ENCODE results near the gene EVC2. TPM values are rescaled to one million over a fixed set of nuclear protein-coding genes. Genes with fewer than 3 reads are reported as not detected.

EVC2 gene
- total and polyA plus RNA-seq, 4 experiments from 2014 or later = 0.31 to 3.3 (median 2.0) TPM

GRCh38 chr4:5750052-5750945 lies 41.9 kb upstream of the EVC2 start:
- Histone ChIP-seq H3K36me3 (ENCODE audit: insufficient read depth, low read length) (no peaks in the 10 kb centered on the region), H3K4me1 (ENCODE audit: insufficient read depth, low read length) (no peaks in the 10 kb centered on the region), H3K27ac (ENCODE audit: low read depth, low read length) (no peak overlapping the region), H3K9me3 (ENCODE audit: control insufficient read depth in 1 of 2, low read length in 2 of 2) (no peaks in the 10 kb centered on the region), H3K4me3 (ENCODE audit: low read length in 2 of 2) (no peak overlapping the region), H3K27me3 (ENCODE audit: insufficient read depth, low read length) (no peaks in the 10 kb centered on the region)
- POLR2A ChIA-PET (ENCODE audit: partially characterized antibody) = no interaction called here
- Mint-ChIP-seq H3K9me3 (peaks cover 0 to 6% (median under 1%) of the 10 kb centered on the region in 8 donors), H3K36me3 (peaks cover 0 to 3% of the 10 kb centered on the region in 2 donors), H3K4me1 (no peaks in the 10 kb centered on the region), H3K27me3 (no peaks in the 10 kb centered on the region), H3K27ac (no peak overlapping the region), H3K4me3 (no peak overlapping the region)
- CTCF ChIA-PET (ENCODE audit: partially characterized antibody) = no interaction called here
- DNase-seq = no peak
- intact Hi-C loops (cut with micrococcal nuclease) = no loop called here

GRCh38 chr4:5749568-5749967 lies 41.2 kb upstream of the EVC2 start:
- no peaks in the 10 kb centered on the region for H3K27me3 Mint-ChIP-seq
- H3K4me1 Mint-ChIP-seq = no peaks in the 10 kb centered on the region
- H3K27ac ChIP-seq (ENCODE audit: low read depth, low read length) = no peak overlapping the region
- no peak overlapping the region for H3K27ac Mint-ChIP-seq
- no peaks in the 10 kb centered on the region for H3K36me3 ChIP-seq (ENCODE audit: insufficient read depth, low read length)
- peaks cover 0 to 3% of the 10 kb centered on the region in 2 donors for H3K36me3 Mint-ChIP-seq
- no peaks in the 10 kb centered on the region for H3K9me3 ChIP-seq (ENCODE audit: control insufficient read depth in 1 of 2, low read length in 2 of 2)
- no peak overlapping the region for H3K4me3 ChIP-seq (ENCODE audit: low read length in 2 of 2)
- H3K4me1 ChIP-seq (ENCODE audit: insufficient read depth, low read length) = no peaks in the 10 kb centered on the region
- ChIA-PET POLR2A (ENCODE audit: partially characterized antibody) (no interaction called here), CTCF (ENCODE audit: partially characterized antibody) (no interaction called here)
- no peak overlapping the region for H3K4me3 Mint-ChIP-seq
- DNase-seq = no peak
- intact Hi-C loops (cut with micrococcal nuclease) = no loop called here
- H3K27me3 ChIP-seq (ENCODE audit: insufficient read depth, low read length) = no peaks in the 10 kb centered on the region
- H3K9me3 Mint-ChIP-seq = peaks cover 0 to 6% (median under 1%) of the 10 kb centered on the region in 8 donors

- Mint-ChIP-seq H3K36me3 (no peaks in the 10 kb centered on the region), H3K27ac (no peak overlapping the region)
- POLR2A ChIA-PET (ENCODE audit: partially characterized antibody) = no interaction called here
Measured at GRCh38 chr4:5747738-5748375, 39.5 kb upstream of the EVC2 start.

GRCh38 chr4:5746829-5747737 lies 38.7 kb upstream of the EVC2 start:
- H3K36me3 Mint-ChIP-seq = no peaks in the 10 kb centered on the region
- H3K27ac Mint-ChIP-seq = no peak overlapping the region
- ChIA-PET POLR2A (ENCODE audit: partially characterized antibody) (no interaction called here), CTCF (ENCODE audit: partially characterized antibody) (no interaction called here)
- Histone ChIP-seq H3K27me3 (ENCODE audit: insufficient read depth, low read length) (no peaks in the 10 kb centered on the region), H3K36me3 (ENCODE audit: insufficient read depth, low read length) (no peaks in the 10 kb centered on the region), H3K4me1 (ENCODE audit: insufficient read depth, low read length) (no peaks in the 10 kb centered on the region), H3K4me3 (ENCODE audit: low read length in 2 of 2) (no peak overlapping the region), H3K9me3 (ENCODE audit: control insufficient read depth in 1 of 2, low read length in 2 of 2) (no peaks in the 10 kb centered on the region), H3K27ac (ENCODE audit: low read depth, low read length) (no peak overlapping the region)
- H3K9me3 Mint-ChIP-seq = peaks cover 0 to 6% (median under 1%) of the 10 kb centered on the region in 8 donors
- H3K4me1 Mint-ChIP-seq = no peaks in the 10 kb centered on the region
- no peaks in the 10 kb centered on the region for H3K27me3 Mint-ChIP-seq
- intact Hi-C loops (cut with micrococcal nuclease) = no loop called here
- H3K4me3 Mint-ChIP-seq = no peak overlapping the region
- no peak for DNase-seq

More at GRCh38 chr4:5747738-5748375, 39.5 kb upstream of the EVC2 start:
- Mint-ChIP-seq H3K27me3 (no peaks in the 10 kb centered on the region), H3K9me3 (peaks cover 0 to 6% (median under 1%) of the 10 kb centered on the region in 8 donors), H3K4me3 (no peak overlapping the region), H3K4me1 (no peaks in the 10 kb centered on the region)
- H3K4me1 ChIP-seq (ENCODE audit: insufficient read depth, low read length) = no peaks in the 10 kb centered on the region
- intact Hi-C loops (cut with micrococcal nuclease) = no loop called here
- no peak overlapping the region for H3K27ac ChIP-seq (ENCODE audit: low read depth, low read length)
- no peaks in the 10 kb centered on the region for H3K27me3 ChIP-seq (ENCODE audit: insufficient read depth, low read length)
- CTCF ChIA-PET (ENCODE audit: partially characterized antibody) = no interaction called here
- no peak for DNase-seq
- no peaks in the 10 kb centered on the region for H3K9me3 ChIP-seq (ENCODE audit: control insufficient read depth in 1 of 2, low read length in 2 of 2)
- H3K36me3 ChIP-seq (ENCODE audit: insufficient read depth, low read length) = no peaks in the 10 kb centered on the region
- no peak overlapping the region for H3K4me3 ChIP-seq (ENCODE audit: low read length in 2 of 2)

- no peaks in the 10 kb centered on the region for H3K4me1 Mint-ChIP-seq
- H3K9me3 Mint-ChIP-seq = peaks cover 0 to 6% (median under 1%) of the 10 kb centered on the region in 8 donors
- DNase-seq = no peak
- no peak overlapping the region for H3K4me3 Mint-ChIP-seq
- no peaks in the 10 kb centered on the region for H3K9me3 ChIP-seq (ENCODE audit: control insufficient read depth in 1 of 2, low read length in 2 of 2)
- H3K27me3 Mint-ChIP-seq = no peaks in the 10 kb centered on the region
- no peak overlapping the region for H3K27ac Mint-ChIP-seq
- H3K27ac ChIP-seq (ENCODE audit: low read depth, low read length) = no peak overlapping the region
- no peak overlapping the region for H3K4me3 ChIP-seq (ENCODE audit: low read length in 2 of 2)
- H3K36me3 Mint-ChIP-seq = no peaks in the 10 kb centered on the region
- ChIA-PET POLR2A (ENCODE audit: partially characterized antibody) (no interaction called here), CTCF (ENCODE audit: partially characterized antibody) (no interaction called here)
- intact Hi-C loops (cut with micrococcal nuclease) = no loop called here
- H3K4me1 ChIP-seq (ENCODE audit: insufficient read depth, low read length) = no peaks in the 10 kb centered on the region
- no peaks in the 10 kb centered on the region for H3K36me3 ChIP-seq (ENCODE audit: insufficient read depth, low read length)
- H3K27me3 ChIP-seq (ENCODE audit: insufficient read depth, low read length) = no peaks in the 10 kb centered on the region
Measured at GRCh38 chr4:5746250-5746649, 37.9 kb upstream of the EVC2 start.

GRCh38 chr4:5742968-5743367 lies 34.6 kb upstream of the EVC2 start:
- no peak for DNase-seq
- no peaks in the 10 kb centered on the region for H3K27me3 ChIP-seq (ENCODE audit: insufficient read depth, low read length)
- intact Hi-C loops (cut with micrococcal nuclease) = no loop called here
- H3K4me1 Mint-ChIP-seq = no peaks in the 10 kb centered on the region
- H3K27ac Mint-ChIP-seq = no peak overlapping the region
- ChIA-PET CTCF (ENCODE audit: partially characterized antibody) (no interaction called here), POLR2A (ENCODE audit: partially characterized antibody) (no interaction called here)
- H3K27me3 Mint-ChIP-seq = peaks cover 0 to 1% of the 10 kb centered on the region in 2 donors
- peaks cover 0 to 5% (median under 1%) of the 10 kb centered on the region in 8 donors for H3K9me3 Mint-ChIP-seq
- H3K4me1 ChIP-seq (ENCODE audit: insufficient read depth, low read length) = no peaks in the 10 kb centered on the region
- H3K36me3 ChIP-seq (ENCODE audit: insufficient read depth, low read length) = no peaks in the 10 kb centered on the region
- H3K36me3 Mint-ChIP-seq = no peaks in the 10 kb centered on the region
- no peak overlapping the region for H3K4me3 Mint-ChIP-seq
- H3K4me3 ChIP-seq (ENCODE audit: low read length in 2 of 2) = no peak overlapping the region
- no peaks in the 10 kb centered on the region for H3K9me3 ChIP-seq (ENCODE audit: control insufficient read depth in 1 of 2, low read length in 2 of 2)
- no peak overlapping the region for H3K27ac ChIP-seq (ENCODE audit: low read depth, low read length)

- H3K27me3 ChIP-seq (ENCODE audit: insufficient read depth, low read length) = no peaks in the 10 kb centered on the region
- Mint-ChIP-seq H3K27ac (no peak overlapping the region), H3K27me3 (peaks cover 0 to 1% of the 10 kb centered on the region in 2 donors), H3K4me1 (no peaks in the 10 kb centered on the region), H3K9me3 (peaks cover 0 to 5% (median 2%) of the 10 kb centered on the region in 8 donors), H3K4me3 (no peak overlapping the region), H3K36me3 (no peaks in the 10 kb centered on the region)
- ChIA-PET POLR2A (ENCODE audit: partially characterized antibody) (no interaction called here), CTCF (ENCODE audit: partially characterized antibody) (no interaction called here)
- no peak overlapping the region for H3K27ac ChIP-seq (ENCODE audit: low read depth, low read length)
- DNase-seq = no peak
- H3K36me3 ChIP-seq (ENCODE audit: insufficient read depth, low read length) = no peaks in the 10 kb centered on the region
- no peaks in the 10 kb centered on the region for H3K9me3 ChIP-seq (ENCODE audit: control insufficient read depth in 1 of 2, low read length in 2 of 2)
- no peak overlapping the region for H3K4me3 ChIP-seq (ENCODE audit: low read length in 2 of 2)
- no peaks in the 10 kb centered on the region for H3K4me1 ChIP-seq (ENCODE audit: insufficient read depth, low read length)
- intact Hi-C loops (cut with micrococcal nuclease) = no loop called here
Measured at GRCh38 chr4:5742388-5742787, 34.0 kb upstream of the EVC2 start.

Data from CD4-positive, alpha-beta memory T cell (primary cell).